Breast epithelium (tissue), 4 donors: ENCODE measurements around the gene RERE. TPM values are rescaled to one million over a fixed set of nuclear protein-coding genes. Genes with fewer than 3 reads are reported as not detected.
A peak's percentile ranks its signal among the peaks of the same experiment; 100 is the strongest.

Source experiments
- DNase-seq, 2 donors: peaks; one replicate each; pipeline ENCODE4 v3.0.0-alpha.2; 2019; ENCODE audit warnings: low spot score in 2 of 2
- H3K27ac ChIP-seq, 2 donors: fragments of 200-600 bp; sonication (generic) in 1 of 2; one replicate each; pipeline ENCODE4 v1.5.1; 2016 to 2019; ENCODE audit warnings: mild to moderate bottlenecking in 1 of 2
- H3K27me3 ChIP-seq, 2 donors: fragments of 200-600 bp; sonication (generic) in 1 of 2; one replicate each; pipeline versions ENCODE4 v1.5.1 to v1.6.0; 2017 to 2019; ENCODE audit warnings: control low read depth in 1 of 2, mild to moderate bottlenecking in 1 of 2
- H3K36me3 ChIP-seq: fragments of 200-600 bp; one replicate; pipeline ENCODE4 v1.5.1; 2019
- H3K4me1 ChIP-seq, 2 donors: fragments of 200-600 bp; sonication (generic); one replicate each; pipeline ENCODE4 v1.5.1; 2016 to 2019; ENCODE audit warnings: control low read depth in 1 of 2
- H3K4me3 ChIP-seq, 3 donors: fragments of 200-600 bp; sonication (generic); 1 replicate in 2 of 3; 2 replicates in 1 of 3; pipeline ENCODE4 v1.5.1; 2016 to 2019; ENCODE audit warnings: mild to moderate bottlenecking in 3 of 3, moderate library complexity in 2 of 3
- H3K9me3 ChIP-seq, 2 donors: fragments of 200-600 bp; sonication (generic) in 1 of 2; one replicate each; pipeline ENCODE4 v1.5.1; 2016 to 2019; ENCODE audit warnings: control low read depth in 1 of 2
- CTCF ChIP-seq, 3 donors: fragments of 450-650 bp; IDR thresholded peaks; one replicate each; pipeline ENCODE4 v1.5.1; 2016 to 2017; ENCODE audit warnings: antibody characterized with exemption in 3 of 3, mild to moderate bottlenecking in 3 of 3, moderate library complexity in 3 of 3
- POLR2A ChIP-seq: fragments of 450-650 bp; IDR thresholded peaks from one replicate; pipeline ENCODE4 v1.6.1; 2016; ENCODE audit warnings: antibody characterized with exemption, mild to moderate bottlenecking, moderate library complexity
- POLR2AphosphoS5 ChIP-seq, 3 donors: sonication (generic); formaldehyde crosslinking; IDR thresholded peaks; one replicate each; pipeline ENCODE4 v1.6.1; 2017; ENCODE audit warnings: antibody characterized with exemption in 3 of 3
- intact Hi-C: fragments of 100-400 bp; cut with DNase I; formaldehyde crosslinking; loops from one replicate; pipeline ENCODE4 v1.15.1; 2023; ENCODE audit warnings: low total_unique reads
- total RNA-seq, 3 donors: library from RNA; depleted of rRNA; stranded (reverse); fragments of >200 nt; gene quantifications; one replicate each; pipeline ENCODE4 v1.1.0, GENCODE V29; 2016

The RERE gene
- total RNA-seq, 3 donors from 2014 or later = 65.8 to 166 (median 123) TPM

GRCh38 chr1:8431019-8431418 lies 386.4 kb downstream of the RERE start:
- DNase-seq = no peak
- intact Hi-C loops = no loop called here
- peak overlapping the region in 1 of 2 donors; percentile 13 for H3K27ac ChIP-seq
- no peaks in the 10 kb centered on the region for H3K4me1 ChIP-seq
- no peak overlapping the region for H3K4me3 ChIP-seq
- H3K36me3 ChIP-seq = no peaks in the 10 kb centered on the region
- H3K27me3 ChIP-seq = no peaks in the 10 kb centered on the region
- TF ChIP-seq POLR2A (no peak), POLR2AphosphoS5 (IDR thresholded peaks at IDR 0.05) (no peak), CTCF (IDR thresholded peaks at IDR 0.05) (no peak)
- H3K9me3 ChIP-seq = no peaks in the 10 kb centered on the region

GRCh38 chr1:8430476-8430875 lies 387.0 kb downstream of the RERE start:
- Histone ChIP-seq H3K4me1 (no peaks in the 10 kb centered on the region), H3K9me3 (no peaks in the 10 kb centered on the region), H3K27me3 (no peaks in the 10 kb centered on the region), H3K4me3 (no peak overlapping the region), H3K27ac (peak overlapping the region in 1 of 2 donors; percentile 13), H3K36me3 (no peaks in the 10 kb centered on the region)
- no peak for DNase-seq
- TF ChIP-seq POLR2AphosphoS5 (IDR thresholded peaks at IDR 0.05) = no peak
- TF ChIP-seq POLR2A = no peak
- TF ChIP-seq CTCF (IDR thresholded peaks at IDR 0.05) = no peak
- intact Hi-C loops = no loop called here

GRCh38 chr1:8429549-8430110 lies 387.8 kb downstream of the RERE start:
- TF ChIP-seq POLR2AphosphoS5 (IDR thresholded peaks at IDR 0.05) = no peak
- TF ChIP-seq CTCF (IDR thresholded peaks at IDR 0.05) = no peak
- no peak for TF ChIP-seq POLR2A
- no peak overlapping the region for H3K27ac ChIP-seq
- H3K4me3 ChIP-seq = no peak overlapping the region
- H3K4me1 ChIP-seq = peaks cover 0 to 5% of the 10 kb centered on the region in 2 donors
- H3K36me3 ChIP-seq = no peaks in the 10 kb centered on the region
- H3K9me3 ChIP-seq = no peaks in the 10 kb centered on the region
- intact Hi-C loops = no loop called here
- no peaks in the 10 kb centered on the region for H3K27me3 ChIP-seq
- DNase-seq = no peak

- no peaks in the 10 kb centered on the region for H3K9me3 ChIP-seq
- intact Hi-C loops = no loop called here
- no peaks in the 10 kb centered on the region for H3K27me3 ChIP-seq
- H3K27ac ChIP-seq = peak overlapping the region in 1 of 2 donors; percentile 43
- no peaks in the 10 kb centered on the region for H3K36me3 ChIP-seq
- TF ChIP-seq POLR2A (no peak), CTCF (IDR thresholded peaks at IDR 0.05) (no peak), POLR2AphosphoS5 (IDR thresholded peaks at IDR 0.05) (no peak)
- no peak overlapping the region for H3K4me3 ChIP-seq
- peaks cover 0 to 8% of the 10 kb centered on the region in 2 donors for H3K4me1 ChIP-seq
- no peak for DNase-seq
Measured at GRCh38 chr1:8428441-8428840, 389.0 kb downstream of the RERE start.

GRCh38 chr1:8427986-8428385 lies 389.5 kb downstream of the RERE start:
- H3K27ac ChIP-seq = peak overlapping the region in 1 of 2 donors; percentile 43
- TF ChIP-seq CTCF (IDR thresholded peaks at IDR 0.05) (no peak), POLR2A (no peak), POLR2AphosphoS5 (IDR thresholded peaks at IDR 0.05) (no peak)

More at GRCh38 chr1:8427986-8428385, 389.5 kb downstream of the RERE start:
- no peak for DNase-seq
- intact Hi-C loops = no loop called here
- H3K9me3 ChIP-seq = no peaks in the 10 kb centered on the region
- H3K4me3 ChIP-seq = no peak overlapping the region
- peaks cover 0 to 8% of the 10 kb centered on the region in 2 donors for H3K4me1 ChIP-seq
- H3K36me3 ChIP-seq = no peaks in the 10 kb centered on the region
- no peaks in the 10 kb centered on the region for H3K27me3 ChIP-seq
